ENCODE data around the gene ZNF493. TPM values are rescaled to one million over a fixed set of nuclear protein-coding genes. Genes with fewer than 3 reads are reported as not detected.
A peak's percentile ranks its signal among the peaks of the same experiment; 100 is the strongest.

The ZNF493 gene
- polyA plus RNA-seq (2012; ENCODE audit: insufficient read length, low read depth), result 0.39 TPM

- no peak for TF ChIP-seq REST (IDR thresholded peaks at IDR 0.05; ENCODE audit: insufficient read depth in 1 of 2, low read depth in 2 of 2, low read length in 2 of 2)
- peak; percentile 78 for TF ChIP-seq POLR2AphosphoS5 (IDR thresholded peaks at IDR 0.05; ENCODE audit: low read depth, low read length)
- TF ChIP-seq TAF1 (IDR thresholded peaks at IDR 0.05; ENCODE audit: borderline replicate concordance, insufficient read depth, low read length), result peak; percentile 78; the same call in 1 of the 2 replicates
- TF ChIP-seq SIN3A (IDR thresholded peaks at IDR 0.05; ENCODE audit: borderline replicate concordance, insufficient read depth, low read length), result no peak
- TF ChIP-seq FOXP2 (optimal IDR thresholded peaks at IDR 0.05; ENCODE audit: borderline replicate concordance, extremely low read depth, extremely low read length, insufficient read depth), result no peak
Measured at GRCh38 chr19:21396893-21397572, at the start of gene ZNF493. TSS of gene ZNF493 (plus strand) at chr19:21397133. CDS start at chr19:21397238, 105 bp downstream.

GRCh38 chr19:21352830-21353229 lies 44.1 kb upstream of the ZNF493 start:
- no peak for TF ChIP-seq SIN3A (IDR thresholded peaks at IDR 0.05; ENCODE audit: borderline replicate concordance, insufficient read depth, low read length)
- TF ChIP-seq FOXP2 (optimal IDR thresholded peaks at IDR 0.05; ENCODE audit: borderline replicate concordance, extremely low read depth, extremely low read length, insufficient read depth), result no peak
- TF ChIP-seq REST (IDR thresholded peaks at IDR 0.05; ENCODE audit: insufficient read depth in 1 of 2, low read depth in 2 of 2, low read length in 2 of 2), result no peak
- TF ChIP-seq POLR2AphosphoS5 (IDR thresholded peaks at IDR 0.05; ENCODE audit: low read depth, low read length), result no peak
- TF ChIP-seq TAF1 (IDR thresholded peaks at IDR 0.05; ENCODE audit: borderline replicate concordance, insufficient read depth, low read length), result no peak

- peak; percentile 84; the same call in 1 of the 2 replicates for TF ChIP-seq TAF1 (IDR thresholded peaks at IDR 0.05; ENCODE audit: borderline replicate concordance, insufficient read depth, low read length)
- peak; percentile 65; the same call in 1 of the 2 replicates for TF ChIP-seq SIN3A (IDR thresholded peaks at IDR 0.05; ENCODE audit: borderline replicate concordance, insufficient read depth, low read length)
- TF ChIP-seq FOXP2 (optimal IDR thresholded peaks at IDR 0.05; ENCODE audit: borderline replicate concordance, extremely low read depth, extremely low read length, insufficient read depth), result no peak
- peak; percentile 90 for TF ChIP-seq POLR2AphosphoS5 (IDR thresholded peaks at IDR 0.05; ENCODE audit: low read depth, low read length)
- peak in 1 of 2 experiments; percentile 64; a peak in 2 of 4 replicates for TF ChIP-seq REST (IDR thresholded peaks at IDR 0.05; ENCODE audit: insufficient read depth in 1 of 2, low read depth in 2 of 2, low read length in 2 of 2)
Measured at GRCh38 chr19:21358768-21359451, 38.0 kb upstream of the ZNF493 start, which contains the start of gene ZNF738. TSS of gene ZNF738 (plus strand) at chr19:21359000. CDS start at chr19:21359141, 141 bp downstream.

- TF ChIP-seq TAF1 (IDR thresholded peaks at IDR 0.05; ENCODE audit: borderline replicate concordance, insufficient read depth, low read length), result no peak
- TF ChIP-seq SIN3A (IDR thresholded peaks at IDR 0.05; ENCODE audit: borderline replicate concordance, insufficient read depth, low read length), result no peak
- no peak for TF ChIP-seq FOXP2 (optimal IDR thresholded peaks at IDR 0.05; ENCODE audit: borderline replicate concordance, extremely low read depth, extremely low read length, insufficient read depth)
- TF ChIP-seq POLR2AphosphoS5 (IDR thresholded peaks at IDR 0.05; ENCODE audit: low read depth, low read length), result no peak
- no peak for TF ChIP-seq REST (IDR thresholded peaks at IDR 0.05; ENCODE audit: insufficient read depth in 1 of 2, low read depth in 2 of 2, low read length in 2 of 2)
Measured at GRCh38 chr19:21362291-21362690, 34.6 kb upstream of the ZNF493 start.
